GM13977 (cell line): ENCODE results near the gene RBM33.

Experiments
- DNase-seq: peaks from one replicate; pipeline ENCODE4 v3.0.0; 2012; ENCODE audit warnings: low spot score
- in situ Hi-C: fragments of 300-500 bp; cut with MboI; formaldehyde crosslinking; loops from one replicate; pipeline ENCODE4 v1.12.0; 2022; ENCODE audit warnings: low sequenced_read_pairs, low pct_unique_long_range_greater_than_20kb, mixed read lengths, inconsistent platforms; ENCODE audit not compliant: unreplicated experiment
- TF ChIP-seq, protein P1 (sequence below): IDR thresholded peaks from 2 replicates; pipeline ENCODE4 v1.5.1; 2012; ENCODE audit warnings: mild to moderate bottlenecking, control low read depth; ENCODE audit not compliant: insufficient read depth; ENCODE audit errors: extremely low read depth, missing control alignments

The RBM33 gene

DNA sequence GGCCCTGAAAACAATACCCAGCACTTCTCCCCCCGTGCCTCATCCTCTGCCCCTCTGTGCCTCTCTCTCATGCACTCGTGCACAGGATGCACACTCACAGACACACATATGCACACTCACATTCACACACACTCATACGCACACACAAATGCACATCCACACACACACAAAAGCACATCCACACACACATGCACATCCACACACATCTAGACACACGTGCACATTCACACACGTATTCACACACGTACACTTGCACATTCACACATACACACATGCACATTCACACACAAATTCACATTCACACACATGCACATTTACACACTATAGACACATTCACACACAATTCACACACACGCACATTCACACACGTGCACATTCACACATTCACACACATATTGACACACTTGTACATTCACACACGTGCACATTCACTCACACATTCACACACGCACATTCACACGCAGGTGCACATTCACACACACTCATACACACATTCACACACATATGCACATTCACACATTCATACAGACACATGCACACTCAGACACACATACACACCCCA lies 148.6 kb downstream of the RBM33 start:
- in situ Hi-C loops, result loop anchor here (25.0 kb wide), 1 partner anchor 1219 kb away; the partner anchor contains the start of gene MNX1
- DNase-seq, result no peak
- TF ChIP-seq, protein P1, sequence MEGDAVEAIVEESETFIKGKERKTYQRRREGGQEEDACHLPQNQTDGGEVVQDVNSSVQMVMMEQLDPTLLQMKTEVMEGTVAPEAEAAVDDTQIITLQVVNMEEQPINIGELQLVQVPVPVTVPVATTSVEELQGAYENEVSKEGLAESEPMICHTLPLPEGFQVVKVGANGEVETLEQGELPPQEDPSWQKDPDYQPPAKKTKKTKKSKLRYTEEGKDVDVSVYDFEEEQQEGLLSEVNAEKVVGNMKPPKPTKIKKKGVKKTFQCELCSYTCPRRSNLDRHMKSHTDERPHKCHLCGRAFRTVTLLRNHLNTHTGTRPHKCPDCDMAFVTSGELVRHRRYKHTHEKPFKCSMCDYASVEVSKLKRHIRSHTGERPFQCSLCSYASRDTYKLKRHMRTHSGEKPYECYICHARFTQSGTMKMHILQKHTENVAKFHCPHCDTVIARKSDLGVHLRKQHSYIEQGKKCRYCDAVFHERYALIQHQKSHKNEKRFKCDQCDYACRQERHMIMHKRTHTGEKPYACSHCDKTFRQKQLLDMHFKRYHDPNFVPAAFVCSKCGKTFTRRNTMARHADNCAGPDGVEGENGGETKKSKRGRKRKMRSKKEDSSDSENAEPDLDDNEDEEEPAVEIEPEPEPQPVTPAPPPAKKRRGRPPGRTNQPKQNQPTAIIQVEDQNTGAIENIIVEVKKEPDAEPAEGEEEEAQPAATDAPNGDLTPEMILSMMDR, result no peak

DNA sequence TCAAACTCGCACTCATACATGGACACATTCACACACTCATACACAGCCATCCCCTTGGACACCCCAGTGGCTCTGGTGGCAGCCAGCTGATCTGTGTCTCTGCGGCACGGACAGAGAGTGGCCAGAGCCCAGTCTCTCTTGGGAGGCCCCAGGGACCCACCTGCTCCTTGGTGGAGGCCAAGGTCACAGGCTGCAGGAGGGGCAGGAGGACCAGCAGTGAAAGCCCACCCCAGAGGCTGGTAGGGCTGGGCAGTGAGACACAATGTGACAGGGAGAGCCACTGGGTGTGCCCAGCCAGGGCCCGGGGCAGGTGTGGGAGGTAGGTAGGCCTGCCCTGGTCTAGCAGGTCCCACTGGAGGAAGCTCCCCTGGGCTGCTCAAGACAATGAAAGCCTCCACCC lies 149.3 kb downstream of the RBM33 start:
- in situ Hi-C loops, result loop anchor here (25.0 kb wide), 1 partner anchor 1219 kb away; the partner anchor contains the start of gene MNX1
- no peak for DNase-seq
- TF ChIP-seq, protein P1, result no peak

DNA sequence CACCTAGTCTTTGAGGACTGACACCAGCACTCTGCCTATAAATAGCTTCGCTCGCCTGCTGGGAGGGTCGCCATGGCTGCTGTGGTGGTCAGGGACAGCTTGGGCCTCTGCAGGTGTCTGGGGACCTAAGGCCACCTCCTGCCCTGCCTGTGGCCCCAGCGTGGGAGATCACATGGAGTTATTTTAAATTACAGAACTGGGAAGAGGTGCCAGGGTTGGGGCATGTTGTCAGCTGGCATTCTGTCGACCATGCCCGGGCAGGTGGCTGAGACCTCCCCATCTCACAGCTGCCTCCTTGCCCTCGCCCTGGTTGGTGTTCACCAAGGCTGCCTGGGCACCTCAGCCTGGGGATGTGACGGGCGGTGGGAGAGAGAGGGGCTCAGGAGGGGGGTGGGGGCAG lies 149.7 kb downstream of the RBM33 start:
- in situ Hi-C loops, result loop anchor here (25.0 kb wide), 1 partner anchor 1218 kb away; the partner anchor contains the start of gene MNX1
- TF ChIP-seq, protein P1, result no peak
- DNase-seq, result no peak

DNA sequence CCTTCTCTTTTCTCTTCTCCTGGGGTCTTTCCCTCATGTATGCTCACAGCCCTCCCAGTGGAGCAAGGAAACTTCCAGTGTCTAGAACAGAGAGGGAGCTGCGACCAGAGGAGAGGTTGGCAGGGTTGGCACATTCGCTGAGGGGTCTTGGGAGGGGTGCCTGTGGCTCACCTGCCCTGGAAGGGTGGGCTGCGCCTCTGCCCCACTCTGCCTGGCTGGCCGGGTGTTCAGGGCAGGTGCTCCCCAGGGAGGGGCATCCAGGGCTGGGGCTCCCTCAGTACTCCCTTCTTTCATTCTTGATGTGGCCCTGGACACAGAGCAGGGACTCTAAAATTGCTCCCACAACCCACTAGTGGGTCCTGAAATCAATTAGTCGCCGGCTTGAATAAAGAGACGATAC lies 150.9 kb downstream of the RBM33 start:
- no peak for DNase-seq
- TF ChIP-seq, protein P1, result no peak
- in situ Hi-C loops, result loop anchor here (25.0 kb wide), 1 partner anchor 1217 kb away; the partner anchor contains the start of gene MNX1

DNA sequence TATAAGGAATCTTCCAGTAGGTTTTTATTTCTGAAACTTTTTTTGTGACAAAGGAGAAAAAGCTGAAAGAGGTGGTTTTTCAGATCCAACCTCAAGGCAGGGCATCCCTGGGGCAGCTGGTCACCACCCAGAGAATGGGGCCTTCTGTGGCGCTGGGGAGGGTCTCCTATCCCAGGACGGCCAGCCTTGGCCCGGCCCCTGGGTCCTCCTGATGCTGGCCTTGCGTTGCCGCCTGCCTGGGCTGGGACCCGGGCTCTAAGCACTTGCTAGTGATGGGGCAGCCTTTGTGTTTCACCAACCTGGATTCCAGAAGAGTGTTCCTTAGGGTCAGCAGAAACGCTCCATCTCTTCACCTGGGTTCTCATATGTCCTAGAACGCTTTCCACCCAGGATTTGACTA lies 151.5 kb downstream of the RBM33 start:
- TF ChIP-seq, protein P1, result no peak
- in situ Hi-C loops, result loop anchor here (25.0 kb wide), 1 partner anchor 1216 kb away; the partner anchor contains the start of gene MNX1

DNA sequence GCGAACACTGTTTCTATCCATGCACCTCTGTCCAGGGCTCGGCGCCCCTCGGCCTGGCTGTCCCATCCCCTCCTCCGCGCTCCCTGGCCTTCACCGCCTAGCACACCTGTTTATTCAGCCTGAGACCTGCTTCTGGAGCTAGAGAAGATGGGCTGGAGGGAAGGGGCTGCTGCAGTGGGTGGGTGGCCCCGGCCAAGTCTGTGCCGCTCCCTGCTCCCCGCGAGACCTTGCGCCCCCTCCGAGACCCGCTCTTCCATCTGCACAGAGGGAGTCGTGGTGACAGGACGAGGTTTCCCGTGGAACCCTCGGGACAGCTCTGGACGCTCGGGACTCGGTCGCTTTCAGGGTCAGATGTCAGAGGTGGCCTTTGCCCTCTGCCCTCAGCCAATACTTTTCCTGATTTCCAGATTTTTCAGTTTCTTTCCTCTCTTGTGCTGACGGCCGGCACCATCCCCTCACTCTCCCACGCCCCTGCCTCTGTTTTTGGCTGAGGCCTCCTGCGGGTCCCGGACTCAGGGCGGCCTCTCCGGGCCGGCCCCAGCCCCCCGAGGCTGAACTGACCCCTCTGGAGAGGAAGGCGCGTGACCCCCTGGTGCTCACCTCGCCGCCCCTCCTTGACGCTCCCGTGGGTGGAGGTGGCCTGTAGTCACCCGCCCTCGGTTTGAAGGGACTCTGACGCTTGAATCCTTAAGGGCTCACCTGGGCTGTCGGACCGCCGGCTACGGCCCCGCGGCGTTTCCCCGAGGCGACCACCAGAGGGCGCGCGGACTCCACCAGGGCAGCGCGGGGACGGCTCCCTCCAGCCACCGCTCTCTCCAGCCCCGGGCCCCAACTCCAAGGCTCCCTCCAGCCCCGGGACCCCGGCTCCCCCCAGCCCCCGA lies 152.2 kb downstream of the RBM33 start:
- in situ Hi-C loops, result loop anchor here (25.0 kb wide), 1 partner anchor 1216 kb away; the partner anchor contains the start of gene MNX1
- DNase-seq, result peak; percentile 89
- TF ChIP-seq, protein P1, result peak; percentile 97

More for the DNA sequence above, 151.5 kb downstream of the RBM33 start:
- no peak for DNase-seq
